B cell (primary cell): ENCODE data around the gene ATP6V1B1. TPM values are rescaled to one million over a fixed set of nuclear protein-coding genes. Genes with fewer than 3 reads are reported as not detected.

ENCODE experiments used
- ATAC-seq: fragments of 200-7000 bp; cut with Tn5 transposase; one replicate; pipeline ENCODE4 v1.10.0; 2021; ENCODE audit warnings: low read depth, mild to moderate bottlenecking, moderate number of reproducible peaks, moderate library complexity
- CTCF ChIA-PET: fragments of 350-600 bp; sonication (Branson Sonifier 250); formaldehyde crosslinking; loops from one replicate; lab custom pipeline; 2021; ENCODE audit warnings: antibody characterized with exemption, inconsistent platforms; lab: Charles Lee
- POLR2A ChIA-PET: fragments of 350-600 bp; sonication (Branson Sonifier 250); formaldehyde crosslinking; loops from one replicate; lab custom pipeline; 2021; ENCODE audit warnings: antibody characterized with exemption; lab: Charles Lee
- DNase-seq: peaks from one replicate; pipeline ENCODE4 v3.0.0; 2013
- H2AFZ ChIP-seq: 2 replicates; pipeline ENCODE4 v1.6.1; 2012; ENCODE audit warnings: mild to moderate bottlenecking, low read depth, low read length; ENCODE audit not compliant: insufficient read depth, poor library complexity, severe bottlenecking
- H3K27ac ChIP-seq, 2 donors: 1 replicate in 1 of 2; 2 replicates in 1 of 2; pipeline ENCODE4 v1.5.1; 2012 to 2013; ENCODE audit warnings: low read length in 2 of 2, mild to moderate bottlenecking in 2 of 2, moderate library complexity in 1 of 2
- H3K27me3 ChIP-seq, 4 experiments: fragments of 200-600 bp in 1 of 4; sonication (generic) in 1 of 4; replicated peaks in 1 of 4; 1 replicate in 2 of 4; 2 replicates in 2 of 4; pipeline versions ENCODE4 v1.6.1 to v1.7.0; 2013 to 2016; ENCODE audit warnings: low read length in 3 of 4, mild to moderate bottlenecking in 2 of 4, mixed read lengths in 1 of 4, moderate library complexity in 1 of 4; ENCODE audit not compliant: insufficient read depth in 4 of 4, control insufficient read depth in 3 of 4; ENCODE audit errors: control extremely low read depth in 1 of 4
- H3K36me3 ChIP-seq, 2 experiments: replicated peaks in 1 of 2; 1 replicate in 1 of 2; 2 replicates in 1 of 2; pipeline versions ENCODE4 v1.6.1 to v1.7.1; 2013; ENCODE audit warnings: low read length in 1 of 2; ENCODE audit not compliant: insufficient read depth in 2 of 2, control insufficient read depth in 1 of 2; ENCODE audit errors: control extremely low read depth in 1 of 2, extremely low read depth in 1 of 2
- H3K4me1 ChIP-seq, 2 donors: fragments of 200-600 bp in 1 of 2; sonication (generic) in 1 of 2; 1 replicate in 1 of 2; 2 replicates in 1 of 2; pipeline versions ENCODE4 v1.5.1 to v1.6.1; 2013 to 2017; ENCODE audit warnings: low read length in 2 of 2; ENCODE audit not compliant: control insufficient read depth in 2 of 2, insufficient read depth in 2 of 2
- H3K4me2 ChIP-seq: replicated peaks from 2 replicates; pipeline ENCODE3; 2012; ENCODE audit warnings: mild to moderate bottlenecking, low read depth, low read length; ENCODE audit not compliant: poor library complexity, severe bottlenecking
- H3K4me3 ChIP-seq, 5 experiments: fragments of 200-600 bp in 1 of 5; sonication (generic) in 1 of 5; 1 replicate in 3 of 5; 2 replicates in 2 of 5; pipeline versions ENCODE4 v1.5.1 to v1.7.0; 2011 to 2016; ENCODE audit warnings: low read length in 4 of 5, mild to moderate bottlenecking in 4 of 5, low read depth in 2 of 5, control low read depth in 1 of 5, moderate library complexity in 1 of 5; ENCODE audit not compliant: insufficient read depth in 1 of 5; ENCODE audit errors: control extremely low read depth in 1 of 5, extremely low read depth in 1 of 5
- H3K79me2 ChIP-seq: fragments of 200-600 bp; sonication (generic); one replicate; pipeline ENCODE4 v1.6.0; 2016; ENCODE audit warnings: low read length; ENCODE audit not compliant: control insufficient read depth, insufficient read depth
- H3K9ac ChIP-seq: fragments of 200-600 bp; sonication (generic); 2 replicates; pipeline ENCODE4 v1.6.1; 2017; ENCODE audit warnings: mild to moderate bottlenecking, low read length, moderate library complexity
- H3K9me3 ChIP-seq, 3 donors: one replicate each; pipeline versions ENCODE4 v1.6.1 to v1.7.1; 2013; ENCODE audit warnings: low read length in 2 of 3; ENCODE audit not compliant: control insufficient read depth in 2 of 3, insufficient read depth in 1 of 3; ENCODE audit errors: control extremely low read depth in 1 of 3
- H4K20me1 ChIP-seq: 2 replicates; pipeline ENCODE4 v1.6.0; 2012; ENCODE audit warnings: mild to moderate bottlenecking, low read length; ENCODE audit not compliant: insufficient read depth, control insufficient read depth, poor library complexity, severe bottlenecking
- H3K27ac Mint-ChIP-seq: one replicate; pipeline ENCODE4 v1.8.0; 2021; ENCODE audit warnings: mixed read lengths
- H3K27me3 Mint-ChIP-seq: one replicate; pipeline ENCODE4 v1.8.0; 2021; ENCODE audit warnings: mixed read lengths
- H3K4me1 Mint-ChIP-seq: one replicate; pipeline ENCODE4 v1.8.0; 2021; ENCODE audit warnings: mixed read lengths
- H3K4me3 Mint-ChIP-seq: one replicate; pipeline ENCODE4 v1.8.0; 2021; ENCODE audit warnings: mixed read lengths
- H3K9me3 Mint-ChIP-seq: one replicate; pipeline ENCODE4 v1.8.0; 2022; ENCODE audit warnings: mixed read lengths; ENCODE audit not compliant: insufficient read depth
- EZH2 ChIP-seq: IDR thresholded peaks from 2 replicates; pipeline ENCODE4 v1.6.1; 2012; ENCODE audit warnings: borderline replicate concordance, low read depth, mild to moderate bottlenecking, moderate library complexity, low read length; ENCODE audit not compliant: insufficient read depth, poor library complexity, severe bottlenecking
- WGBS: methylation state at CpG from one replicate; pipeline ENCODE4 v1.1.5; 2013; ENCODE audit warnings: missing lambda C conversion rate; ENCODE audit not compliant: insufficient coverage; 5-methylcytosine and 5-hydroxymethylcytosine counted together
- intact Hi-C: fragments of 100-400 bp; cut with micrococcal nuclease; formaldehyde crosslinking; loops from one replicate; pipeline ENCODE4 v1.10.0; 2022
- polyA plus RNA-seq: library from polyadenylated mRNA; depleted of rRNA; stranded (reverse); fragments of >200 nt; gene quantifications from 2 replicates; pipeline ENCODE4 v1.2.3, GENCODE V29; 2012
- total RNA-seq, 2 donors: library from RNA; stranded (reverse); fragments of 120-200 nt in 1 of 2; gene quantifications; 1 replicate in 1 of 2; 2 replicates in 1 of 2; pipeline versions ENCODE4 v1.2.3 to v1.2.4, GENCODE V29; 2013 to 2022
- TF ChIP-seq, protein P1 (sequence below): fragments of 200-600 bp; IDR thresholded peaks from one replicate; pipeline ENCODE4 v1.8.0; 2022; ENCODE audit warnings: antibody characterized with exemption, mild to moderate bottlenecking

The ATP6V1B1 gene
- total and polyA plus RNA-seq, 2 donors (not counting 1 experiment from before 2014, with no cell fraction given): not detected

DNA sequence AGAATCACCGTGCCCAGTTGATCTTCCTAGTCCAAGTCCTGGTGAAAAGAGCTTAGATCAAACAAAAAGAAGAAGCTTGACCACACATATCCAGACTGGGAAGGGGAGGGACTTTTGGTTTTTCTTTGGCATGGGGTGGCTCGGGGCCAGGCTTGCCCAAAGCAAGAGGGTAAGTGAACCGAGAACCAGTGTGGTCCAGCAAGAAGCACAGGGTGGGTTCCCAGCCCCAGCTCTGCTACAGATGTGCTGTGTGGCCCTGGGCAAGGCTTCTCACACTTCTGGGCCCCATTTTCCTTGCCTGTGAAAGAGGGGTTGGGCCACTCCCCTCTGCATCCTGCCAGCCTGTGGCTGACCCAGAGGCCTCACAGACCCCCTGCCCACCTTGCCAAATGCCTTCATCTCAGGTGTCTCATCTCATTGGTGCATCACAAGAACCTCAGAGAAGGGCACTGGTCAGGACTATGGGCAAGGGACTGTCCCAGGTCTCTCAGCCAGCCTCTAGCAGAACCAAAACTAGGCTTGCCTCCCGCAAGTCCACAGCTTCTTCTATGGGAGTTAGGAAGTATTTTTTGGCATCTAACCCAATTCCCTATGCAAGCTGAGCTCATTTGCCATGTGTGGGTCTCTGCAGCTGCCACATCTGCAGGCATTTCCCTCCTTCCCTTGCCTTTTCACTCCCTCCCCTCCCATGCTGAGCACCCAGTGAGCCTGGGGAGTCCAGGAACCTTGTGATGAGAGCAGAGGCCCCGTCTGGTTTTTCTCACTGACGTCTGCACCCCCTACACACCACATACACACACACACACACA is 6.9 kb downstream of the ATP6V1B1 start:
- Mint-ChIP-seq H3K27ac (no peak overlapping the region), H3K27me3 (peaks cover 32% of the 10 kb centered on the region), H3K9me3 (no peaks in the 10 kb centered on the region), H3K4me1 (peaks cover 4% of the 10 kb centered on the region), H3K4me3 (no peak overlapping the region)
- Histone ChIP-seq H2AFZ (no peak overlapping the region), H3K4me3 (no peak overlapping the region), H3K27ac (no peak overlapping the region), H3K79me2 (no peaks in the 10 kb centered on the region), H3K36me3 (no peaks in the 10 kb centered on the region), H3K4me1 (peaks cover 5 to 6% of the 10 kb centered on the region in 2 donors), H3K9ac (no peak overlapping the region), H4K20me1 (no peaks in the 10 kb centered on the region), H3K27me3 (peaks cover 0 to 19% (median 9%) of the 10 kb centered on the region in 4 experiments), H3K9me3 (no peaks in the 10 kb centered on the region), H3K4me2 (no peak overlapping the region)
- ATAC-seq: no peak
- no peak for DNase-seq
- POLR2A ChIA-PET: interaction anchor here (0.7 kb wide), 1 partner anchor 11 kb away, joined by 3 read pairs; no protein-coding TSS in a partner anchor
- CTCF ChIA-PET: interaction anchor here (0.6 to 2.0 kb wide), 3 partner anchors 8 to 21 kb away, joined by 3 to 7 read pairs (median 3); no protein-coding TSS in a partner anchor
- intact Hi-C loops: no loop called here
- TF ChIP-seq, protein P1, sequence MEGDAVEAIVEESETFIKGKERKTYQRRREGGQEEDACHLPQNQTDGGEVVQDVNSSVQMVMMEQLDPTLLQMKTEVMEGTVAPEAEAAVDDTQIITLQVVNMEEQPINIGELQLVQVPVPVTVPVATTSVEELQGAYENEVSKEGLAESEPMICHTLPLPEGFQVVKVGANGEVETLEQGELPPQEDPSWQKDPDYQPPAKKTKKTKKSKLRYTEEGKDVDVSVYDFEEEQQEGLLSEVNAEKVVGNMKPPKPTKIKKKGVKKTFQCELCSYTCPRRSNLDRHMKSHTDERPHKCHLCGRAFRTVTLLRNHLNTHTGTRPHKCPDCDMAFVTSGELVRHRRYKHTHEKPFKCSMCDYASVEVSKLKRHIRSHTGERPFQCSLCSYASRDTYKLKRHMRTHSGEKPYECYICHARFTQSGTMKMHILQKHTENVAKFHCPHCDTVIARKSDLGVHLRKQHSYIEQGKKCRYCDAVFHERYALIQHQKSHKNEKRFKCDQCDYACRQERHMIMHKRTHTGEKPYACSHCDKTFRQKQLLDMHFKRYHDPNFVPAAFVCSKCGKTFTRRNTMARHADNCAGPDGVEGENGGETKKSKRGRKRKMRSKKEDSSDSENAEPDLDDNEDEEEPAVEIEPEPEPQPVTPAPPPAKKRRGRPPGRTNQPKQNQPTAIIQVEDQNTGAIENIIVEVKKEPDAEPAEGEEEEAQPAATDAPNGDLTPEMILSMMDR: no peak
- TF ChIP-seq EZH2: no peak
- 75% methylated on average over 2 of the region's 6 CpGs for WGBS
